GM18502 (cell line): Measurements from ENCODE around the gene C19orf44.

Source experiments
- ATAC-seq: cut with Tn5 transposase; IDR thresholded peaks from one replicate; pipeline ENCODE4 v1.9.1; 2021; ENCODE audit warnings: mild to moderate bottlenecking; ENCODE audit not compliant: unreplicated experiment, poor library complexity

The C19orf44 gene

GRCh38 chr19:16514383-16515019 lies 18.3 kb downstream of the C19orf44 start:
- ATAC-seq: no peak

DNA sequence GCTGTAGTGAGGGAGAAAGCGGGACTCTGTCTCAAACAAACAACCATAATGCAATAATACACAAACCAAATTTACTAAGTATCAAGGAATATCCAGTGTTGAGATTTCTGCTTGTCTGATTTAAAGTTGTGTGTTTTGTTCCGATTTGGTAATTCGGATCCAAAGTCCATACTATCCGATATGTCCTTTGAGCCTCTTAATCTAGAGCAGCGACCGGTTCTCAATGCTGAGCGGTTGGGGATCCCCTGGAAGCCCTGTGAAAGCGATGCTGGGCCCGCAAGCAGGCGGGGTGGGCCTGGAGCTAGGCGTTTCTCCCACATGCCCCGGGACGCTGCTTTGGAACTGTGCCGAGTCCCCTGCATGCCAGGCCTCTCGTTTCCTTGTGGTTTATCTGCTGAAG lies 20.2 kb downstream of the C19orf44 start:
- ATAC-seq: no peak

DNA sequence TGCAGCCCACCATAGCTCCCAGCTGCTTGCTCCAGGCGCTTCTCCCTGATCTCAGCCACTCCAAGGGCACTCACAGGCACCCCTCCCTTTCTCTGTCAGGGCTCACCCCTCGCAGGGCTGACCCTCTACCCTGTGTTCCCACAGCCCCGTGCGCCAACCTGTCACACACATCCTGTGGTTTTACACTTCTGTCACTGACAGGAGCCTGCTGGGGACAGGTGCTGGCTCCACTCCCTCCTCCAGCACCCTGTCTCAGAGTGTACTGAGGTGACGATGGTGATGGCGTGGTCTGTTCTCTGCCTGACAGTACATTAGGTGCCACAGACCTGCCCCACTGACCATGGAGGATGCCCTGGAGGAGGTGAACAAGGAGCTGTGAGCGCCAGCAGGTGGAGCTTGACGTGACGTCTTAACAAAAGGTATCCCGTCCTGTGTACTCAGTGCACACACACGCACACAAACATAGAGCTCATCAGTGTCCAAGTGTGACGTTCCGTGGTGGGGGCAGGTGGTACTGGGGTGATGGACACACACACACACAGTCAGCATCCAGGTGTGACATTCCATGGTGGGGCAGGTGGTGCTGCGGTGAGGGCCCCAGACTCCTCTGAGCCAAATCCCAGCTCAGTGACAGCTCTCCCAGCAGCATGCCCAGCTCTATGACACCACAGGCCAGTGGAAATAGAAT lies 20.9 kb downstream of the C19orf44 start:
- no peak for ATAC-seq

GRCh38 chr19:16518061-16518460 lies 21.9 kb downstream of the C19orf44 start:
- ATAC-seq: no peak

- no peak for ATAC-seq
These were observed 22.5 kb downstream of the C19orf44 start for GRCh38 chr19:16518483-16519229.

DNA sequence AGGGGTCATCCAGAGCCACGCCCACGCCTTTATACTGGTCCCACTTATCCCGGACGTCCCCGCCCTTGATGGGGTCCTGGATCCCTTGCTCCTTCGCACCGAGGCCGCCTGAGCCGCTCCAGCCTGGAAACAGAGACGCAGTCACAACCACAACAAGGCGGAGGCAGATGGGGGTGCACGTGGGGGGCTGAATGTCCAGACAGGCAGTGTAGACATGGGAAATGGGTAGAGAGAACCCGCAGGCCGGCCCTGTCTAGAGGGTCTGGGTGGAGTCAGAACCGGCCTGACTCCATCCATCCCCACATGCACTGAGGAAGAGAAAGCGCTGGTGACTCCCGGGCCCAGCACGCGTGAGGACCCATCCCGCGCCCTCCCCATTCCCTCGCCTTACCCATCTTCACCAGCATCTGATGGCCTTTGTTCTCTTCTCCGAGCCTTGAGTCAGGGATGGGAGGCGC lies 23.1 kb downstream of the C19orf44 start:
- ATAC-seq: no peak

GRCh38 chr19:16520074-16520973 lies 24.1 kb downstream of the C19orf44 start:
- no peak for ATAC-seq

DNA sequence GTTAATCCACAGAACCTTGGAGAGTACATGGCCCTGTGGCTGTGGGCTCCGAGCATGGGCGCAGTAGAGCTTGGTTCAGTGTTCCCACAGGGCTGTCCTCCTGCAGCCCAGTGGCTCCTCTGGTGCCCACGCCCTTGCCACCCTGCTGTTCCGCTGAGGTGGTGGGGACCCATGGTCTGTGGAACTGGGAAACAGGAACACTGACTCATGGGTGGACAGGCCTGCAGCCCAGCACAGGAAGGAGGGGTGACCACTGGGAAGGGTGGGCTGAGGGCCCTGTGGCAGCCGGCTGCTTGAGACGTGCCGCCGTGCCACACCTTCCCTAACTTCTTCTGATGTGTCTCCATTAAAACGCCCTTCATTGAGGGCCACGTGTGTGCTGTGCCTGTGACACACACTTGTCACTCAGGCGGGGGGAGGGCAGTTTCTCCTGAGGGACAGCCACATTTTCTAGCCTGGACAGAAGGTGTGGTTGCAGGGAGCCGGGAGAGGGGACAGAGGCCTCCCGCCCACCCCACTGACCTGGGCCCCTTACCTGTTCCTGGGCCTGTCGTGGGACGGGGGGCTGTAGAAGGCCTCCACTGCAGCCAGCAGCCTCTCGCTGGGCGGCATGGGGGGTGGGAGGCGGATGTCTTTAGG lies 24.9 kb downstream of the C19orf44 start:
- ATAC-seq: no peak

- ATAC-seq: no peak
These were observed 25.6 kb downstream of the C19orf44 start for GRCh38 chr19:16521715-16522289.

GRCh38 chr19:16522559-16523377 lies 26.6 kb downstream of the C19orf44 start:
- ATAC-seq: no peak

- ATAC-seq: no peak
These were observed 29.0 kb downstream of the C19orf44 start for GRCh38 chr19:16524991-16525734.

DNA sequence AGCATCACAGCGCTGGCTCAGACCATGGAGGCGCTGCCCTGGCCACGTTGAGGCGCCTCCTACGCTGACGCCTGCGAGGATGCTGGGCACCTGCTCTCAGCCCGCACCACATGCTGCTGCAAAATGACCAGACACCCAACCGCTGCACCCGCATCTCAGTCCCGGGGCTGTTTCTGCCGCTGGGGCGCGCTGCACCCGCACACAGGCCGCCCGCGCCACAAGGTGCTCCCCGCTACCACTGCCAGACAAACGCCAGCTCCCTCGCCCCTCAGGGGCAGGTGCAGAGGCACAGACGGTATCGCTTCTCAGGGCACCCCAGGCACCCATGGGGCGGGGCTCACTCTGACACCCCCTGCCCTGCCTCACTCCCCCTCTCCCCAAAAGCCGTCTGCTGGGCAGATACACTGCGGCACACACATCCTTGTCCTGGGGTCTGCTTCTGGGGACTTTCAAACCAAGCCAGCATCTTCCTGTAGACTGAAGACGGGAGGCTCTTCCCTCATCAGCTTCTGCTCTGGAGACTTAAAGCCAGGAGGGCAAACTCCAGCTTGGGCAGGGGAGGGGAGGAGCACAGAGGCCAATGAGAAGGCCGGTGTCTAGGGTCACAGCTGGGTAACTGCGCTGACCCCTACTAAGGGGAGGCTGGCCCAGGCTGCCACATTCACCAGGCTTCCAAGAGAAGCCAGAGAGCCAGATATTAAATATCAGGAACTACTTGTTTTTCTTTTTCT lies 29.7 kb downstream of the C19orf44 start:
- ATAC-seq: no peak

DNA sequence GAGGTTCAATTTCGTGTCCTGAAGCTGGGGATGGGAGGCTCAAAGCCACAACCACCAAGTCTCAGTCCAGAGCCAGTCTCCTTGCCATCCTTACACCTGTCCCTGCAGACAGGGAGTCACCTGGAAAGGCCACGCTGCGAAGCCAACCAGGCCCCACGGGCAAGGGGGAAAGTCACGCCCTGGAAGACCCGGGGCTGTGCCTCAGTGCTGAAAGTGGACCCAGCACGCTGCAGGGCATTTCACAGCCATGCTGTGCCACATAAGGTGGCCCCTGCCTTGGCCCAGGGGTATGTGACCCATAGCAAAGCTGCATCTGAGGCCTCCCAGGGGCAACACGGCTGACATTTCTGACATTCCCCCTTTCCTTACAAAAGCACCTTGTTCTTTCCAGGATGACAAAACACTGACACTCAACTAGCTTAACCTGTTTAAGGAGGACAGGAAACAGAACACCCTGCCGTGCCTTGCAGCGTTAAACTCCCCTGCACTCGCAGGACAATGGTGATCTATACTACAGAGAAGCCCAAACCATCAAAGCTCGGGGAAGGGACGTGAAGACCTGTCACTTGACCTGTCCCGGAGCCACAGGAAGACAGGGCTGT lies 31.2 kb downstream of the C19orf44 start:
- ATAC-seq: no peak

DNA sequence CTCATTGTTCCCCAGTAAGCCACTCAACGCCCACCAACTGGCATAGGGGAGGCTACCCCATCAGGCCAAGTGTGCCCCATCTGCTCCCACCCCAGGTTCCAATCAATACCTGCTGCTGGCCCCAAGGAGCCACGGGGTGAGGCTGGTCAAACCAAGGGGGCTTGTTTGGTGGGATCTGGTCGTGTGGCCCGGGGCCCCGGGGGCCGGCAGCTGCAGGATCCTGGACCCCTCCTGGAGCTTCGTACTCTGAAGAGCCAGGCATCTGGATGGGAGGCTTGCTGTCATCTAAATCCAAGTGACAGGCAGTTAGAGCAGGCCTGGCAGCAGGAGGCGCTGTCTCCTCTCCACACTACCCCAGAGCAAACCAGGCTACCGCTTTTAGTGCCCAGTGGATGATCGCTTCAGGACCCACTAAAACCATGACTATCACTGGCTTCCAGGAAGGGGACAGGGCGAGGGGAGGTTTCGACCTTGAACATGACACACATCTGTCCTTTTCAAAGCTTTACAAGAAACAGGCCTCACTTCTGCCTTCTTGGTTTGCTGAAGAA lies 31.9 kb downstream of the C19orf44 start:
- ATAC-seq: no peak

DNA sequence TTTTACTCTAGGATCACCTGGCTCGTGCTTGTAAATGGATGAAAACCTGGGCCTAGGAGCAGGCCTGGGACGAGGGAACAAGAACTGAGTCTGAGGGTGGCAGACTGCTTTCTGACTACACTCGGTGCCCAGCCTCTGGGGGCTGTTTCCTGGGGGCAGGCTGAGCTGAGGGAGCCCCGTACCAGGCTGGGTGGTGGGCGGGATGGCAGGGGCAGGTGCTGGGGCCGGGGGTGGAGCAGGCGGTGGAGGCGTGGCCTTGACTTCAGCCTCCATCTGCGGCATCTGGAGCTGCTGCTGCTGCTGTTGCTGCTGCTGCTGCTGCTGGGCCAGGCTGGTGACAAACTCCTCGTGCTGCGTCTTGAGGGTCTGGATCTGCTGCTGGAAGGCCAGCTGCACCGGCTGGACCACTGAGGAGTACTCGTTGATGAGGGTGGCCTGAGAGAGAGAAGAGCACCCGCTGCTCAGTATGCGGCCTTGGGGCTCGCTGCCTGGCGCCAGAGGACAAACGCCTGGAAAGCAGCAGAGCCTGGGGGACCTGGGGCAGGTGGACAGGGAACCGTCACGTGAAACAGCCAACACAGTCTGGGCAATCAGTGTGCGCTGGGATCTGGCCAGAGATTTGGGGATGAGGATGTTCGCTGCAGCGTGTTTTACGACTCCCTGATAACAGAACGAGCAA lies 33.4 kb downstream of the C19orf44 start:
- no peak for ATAC-seq
